Astrocyte (in vitro differentiated cells and primary cell): ENCODE results near the gene PTPRN2. TPM values are rescaled to one million over a fixed set of nuclear protein-coding genes. Genes with fewer than 3 reads are reported as not detected.

Experiments
- DNase-seq: peaks from one replicate; pipeline ENCODE4 v3.0.0-alpha.2; 2010; ENCODE audit warnings: low read depth
- FAIRE-seq: peaks from 2 replicates; lab custom pipeline; 2011; peaks lifted over from hg19 to GRCh38; lab: Jason Lieb, UNC
- H2AFZ ChIP-seq: 2 replicates; pipeline ENCODE4 v1.6.0; 2012; ENCODE audit warnings: low read depth, low read length, inconsistent platforms
- H3K27ac ChIP-seq: 2 replicates; pipeline ENCODE4 v1.5.1; 2011; ENCODE audit warnings: low read depth, low read length, inconsistent platforms
- H3K27me3 ChIP-seq: 2 replicates; pipeline ENCODE4 v1.6.0; 2011; ENCODE audit warnings: low read length, inconsistent platforms; ENCODE audit not compliant: insufficient read depth
- H3K36me3 ChIP-seq: 2 replicates; pipeline ENCODE4 v1.5.1; 2011; ENCODE audit warnings: low read length, inconsistent platforms; ENCODE audit not compliant: insufficient read depth
- H3K4me1 ChIP-seq: 2 replicates; pipeline ENCODE4 v1.5.1; 2011; ENCODE audit warnings: low read length, inconsistent platforms; ENCODE audit not compliant: insufficient read depth
- H3K4me2 ChIP-seq: 2 replicates; pipeline ENCODE4 v1.6.0; 2012; ENCODE audit warnings: low read length, inconsistent platforms
- H3K4me3 ChIP-seq: 2 replicates; pipeline ENCODE4 v1.5.1; 2011; ENCODE audit warnings: low read depth, mild to moderate bottlenecking, low read length, inconsistent platforms; ENCODE audit not compliant: insufficient read depth
- H3K79me2 ChIP-seq: 2 replicates; pipeline ENCODE4 v1.6.0; 2012; ENCODE audit warnings: mild to moderate bottlenecking, low read length, inconsistent platforms; ENCODE audit not compliant: insufficient read depth
- H3K9ac ChIP-seq: 2 replicates; pipeline ENCODE4 v1.6.0; 2012; ENCODE audit warnings: mild to moderate bottlenecking, low read length, inconsistent platforms
- H3K9me3 ChIP-seq: 2 replicates; pipeline ENCODE4 v1.5.1; 2012; ENCODE audit warnings: low read depth, mild to moderate bottlenecking, low read length, inconsistent platforms; ENCODE audit not compliant: insufficient read depth
- H4K20me1 ChIP-seq: 2 replicates; pipeline ENCODE4 v1.6.0; 2012; ENCODE audit warnings: low read length, inconsistent platforms; ENCODE audit not compliant: insufficient read depth
- H3K27ac Mint-ChIP-seq: one replicate; pipeline ENCODE4 v1.8.0; 2021; ENCODE audit warnings: mild to moderate bottlenecking, mixed read lengths; ENCODE audit not compliant: unreplicated experiment
- H3K27me3 Mint-ChIP-seq: one replicate; pipeline ENCODE4 v1.8.0; 2021; ENCODE audit warnings: low read depth, mixed read lengths; ENCODE audit not compliant: unreplicated experiment
- H3K36me3 Mint-ChIP-seq: one replicate; pipeline ENCODE4 v1.8.0; 2021; ENCODE audit warnings: low read depth, mixed read lengths; ENCODE audit not compliant: unreplicated experiment
- H3K4me1 Mint-ChIP-seq: one replicate; pipeline ENCODE4 v1.8.0; 2021; ENCODE audit warnings: low read depth, mixed read lengths; ENCODE audit not compliant: unreplicated experiment
- H3K4me3 Mint-ChIP-seq: one replicate; pipeline ENCODE4 v1.8.0; 2021; ENCODE audit warnings: mild to moderate bottlenecking, moderate library complexity, mixed read lengths; ENCODE audit not compliant: unreplicated experiment
- H3K9me3 Mint-ChIP-seq: one replicate; pipeline ENCODE4 v1.8.0; 2021; ENCODE audit warnings: mild to moderate bottlenecking, mixed read lengths; ENCODE audit not compliant: unreplicated experiment
- CTCF ChIP-seq: IDR thresholded peaks from 2 replicates; pipeline ENCODE4 v1.5.1; 2011; ENCODE audit warnings: low read depth, mild to moderate bottlenecking, inconsistent platforms, low read length, moderate library complexity; ENCODE audit not compliant: insufficient read depth
- EZH2 ChIP-seq: IDR thresholded peaks from 2 replicates; pipeline ENCODE4 v1.6.1; 2012; ENCODE audit warnings: mild to moderate bottlenecking, low read length, inconsistent platforms; ENCODE audit not compliant: insufficient read depth
- total RNA-seq: library from RNA; stranded (reverse); gene quantifications from 2 replicates; pipeline ENCODE4 v1.2.1, GENCODE V29; 2021

PTPRN2 gene
- total RNA-seq, 1 donor from 2014 or later = 0.09 TPM

GRCh38 chr7:158470336-158470735, 117.3 kb downstream of the PTPRN2 start:
- Histone ChIP-seq H3K27me3 (no peaks in the 10 kb centered on the region), H3K9ac (no peak overlapping the region), H3K9me3 (peaks cover 5% of the 10 kb centered on the region), H3K36me3 (no peaks in the 10 kb centered on the region), H3K4me1 (no peaks in the 10 kb centered on the region), H4K20me1 (no peaks in the 10 kb centered on the region), H2AFZ (no peak overlapping the region), H3K27ac (no peak overlapping the region), H3K79me2 (no peaks in the 10 kb centered on the region), H3K4me2 (no peak overlapping the region), H3K4me3 (no peak overlapping the region)
- TF ChIP-seq CTCF = no peak
- no peak for TF ChIP-seq EZH2
- Mint-ChIP-seq H3K9me3 (peaks cover 4% of the 10 kb centered on the region), H3K4me1 (peaks cover 2% of the 10 kb centered on the region), H3K4me3 (no peak overlapping the region), H3K27me3 (no peaks in the 10 kb centered on the region), H3K27ac (no peak overlapping the region), H3K36me3 (no peaks in the 10 kb centered on the region)
- no peak for DNase-seq
- FAIRE-seq = no peak

DNA sequence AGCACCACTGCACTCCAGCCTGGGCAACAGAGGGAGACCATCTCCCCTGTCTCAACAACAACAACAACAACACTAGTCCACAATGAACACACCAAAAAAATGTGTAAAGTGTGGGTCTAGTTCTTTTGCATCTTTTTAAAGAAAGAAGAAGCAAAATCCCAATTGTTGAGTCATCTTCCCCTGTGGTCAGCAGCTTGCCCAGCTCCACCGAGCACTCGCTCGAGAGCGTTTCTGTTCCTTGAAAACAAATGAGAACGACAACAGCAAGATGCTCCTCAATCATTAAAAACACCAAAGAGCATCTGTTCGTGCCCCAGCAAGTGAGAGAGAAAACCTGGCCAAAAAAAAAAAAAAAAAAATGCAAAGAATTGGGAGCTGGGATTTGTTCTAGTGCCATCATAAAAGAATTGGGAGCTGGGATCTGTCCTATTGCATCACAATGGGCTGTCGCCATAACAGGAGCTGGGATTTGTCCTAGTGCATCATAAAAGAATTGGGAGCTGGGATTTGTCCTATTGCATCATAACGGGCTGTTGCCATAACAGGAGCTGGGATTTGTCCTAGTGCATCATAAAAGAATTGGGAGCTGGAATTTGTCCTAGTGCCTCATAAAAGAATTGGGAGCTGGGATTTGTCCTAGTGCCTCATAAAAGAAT, 118.1 kb downstream of the PTPRN2 start:
- H3K4me1 ChIP-seq = no peaks in the 10 kb centered on the region
- H3K27ac ChIP-seq = no peak overlapping the region
- H4K20me1 ChIP-seq = no peaks in the 10 kb centered on the region
- H3K9me3 ChIP-seq = peaks cover 5% of the 10 kb centered on the region
- H3K4me3 Mint-ChIP-seq = no peak overlapping the region
- no peaks in the 10 kb centered on the region for H3K27me3 Mint-ChIP-seq
- FAIRE-seq (no peak), DNase-seq (no peak)
- H3K9me3 Mint-ChIP-seq = peaks cover 8% of the 10 kb centered on the region
- no peaks in the 10 kb centered on the region for H3K36me3 ChIP-seq
- no peak overlapping the region for H3K4me3 ChIP-seq
- no peak overlapping the region for H3K27ac Mint-ChIP-seq
- no peaks in the 10 kb centered on the region for H3K36me3 Mint-ChIP-seq
- TF ChIP-seq CTCF = no peak
- no peaks in the 10 kb centered on the region for H3K79me2 ChIP-seq
- no peak overlapping the region for H3K9ac ChIP-seq
- H3K4me1 Mint-ChIP-seq = peaks cover 2% of the 10 kb centered on the region
- H3K4me2 ChIP-seq = no peak overlapping the region
- no peaks in the 10 kb centered on the region for H3K27me3 ChIP-seq
- no peak overlapping the region for H2AFZ ChIP-seq

GRCh38 chr7:158468700-158469296, 118.8 kb downstream of the PTPRN2 start:
- H3K4me3 ChIP-seq = no peak overlapping the region
- TF ChIP-seq EZH2 = no peak
- no peak for TF ChIP-seq CTCF
- DNase-seq = no peak
- Mint-ChIP-seq H3K4me3 (no peak overlapping the region), H3K27ac (no peak overlapping the region), H3K36me3 (no peaks in the 10 kb centered on the region), H3K4me1 (peaks cover 2% of the 10 kb centered on the region), H3K9me3 (peaks cover 8% of the 10 kb centered on the region), H3K27me3 (no peaks in the 10 kb centered on the region)
- H4K20me1 ChIP-seq = no peaks in the 10 kb centered on the region
- no peaks in the 10 kb centered on the region for H3K79me2 ChIP-seq
- no peaks in the 10 kb centered on the region for H3K36me3 ChIP-seq
- H3K9ac ChIP-seq = no peak overlapping the region
- H3K27me3 ChIP-seq = no peaks in the 10 kb centered on the region
- H3K4me2 ChIP-seq = no peak overlapping the region
- no peak for FAIRE-seq
- H3K4me1 ChIP-seq = no peaks in the 10 kb centered on the region
- H3K9me3 ChIP-seq = peaks cover 5% of the 10 kb centered on the region
- H3K27ac ChIP-seq = no peak overlapping the region
- no peak overlapping the region for H2AFZ ChIP-seq
